Liver (tissue), 3 donors: ENCODE results near the gene GRIN1.
A peak's percentile ranks its signal among the peaks of the same experiment; 100 is the strongest.

ENCODE experiments used
- EGR1 ChIP-seq, 2 donors: IDR thresholded peaks; 2 replicates each; pipeline ENCODE4 v1.6.1; 2016 to 2018; ENCODE audit warnings: antibody characterized with exemption in 2 of 2, low read depth in 2 of 2
- FOXA1 ChIP-seq: IDR thresholded peaks from 2 replicates; pipeline ENCODE4 v1.6.1; 2016; ENCODE audit warnings: antibody characterized with exemption
- HNF4G ChIP-seq: IDR thresholded peaks from 2 replicates; pipeline ENCODE4 v1.6.1; 2016; ENCODE audit warnings: antibody characterized with exemption
- MAX ChIP-seq: IDR thresholded peaks from 2 replicates; pipeline ENCODE4 v1.6.1; 2016; ENCODE audit warnings: antibody characterized with exemption
- NR2F2 ChIP-seq: IDR thresholded peaks from 2 replicates; pipeline ENCODE4 v1.6.1; 2016; ENCODE audit warnings: antibody characterized with exemption
- RAD21 ChIP-seq, 2 donors: IDR thresholded peaks; 2 replicates each; pipeline ENCODE4 v1.6.1; 2016; ENCODE audit warnings: antibody characterized with exemption in 2 of 2, mild to moderate bottlenecking in 2 of 2
- RXRA ChIP-seq, 2 donors: IDR thresholded peaks; 2 replicates each; pipeline ENCODE4 v1.6.1; 2017 to 2018; ENCODE audit warnings: antibody characterized with exemption in 2 of 2, mild to moderate bottlenecking in 1 of 2
- SP1 ChIP-seq: IDR thresholded peaks from 2 replicates; pipeline ENCODE4 v1.6.1; 2018; ENCODE audit warnings: antibody characterized with exemption, mild to moderate bottlenecking
- TAF1 ChIP-seq: conservative IDR thresholded peaks from 2 replicates; pipeline ENCODE4 v1.6.1; 2016; ENCODE audit warnings: antibody characterized with exemption, mild to moderate bottlenecking
- YY1 ChIP-seq: IDR thresholded peaks from 2 replicates; pipeline ENCODE4 v1.6.1; 2016; ENCODE audit warnings: antibody characterized with exemption, mild to moderate bottlenecking
- TF ChIP-seq, protein P1 (sequence below): fragments of 150-350 bp; IDR thresholded peaks from 2 replicates; pipeline ENCODE4 v1.5.1; 2017; ENCODE audit warnings: improper control_type of control experiment, low read depth, low read length; ENCODE audit not compliant: missing input control
- TF ChIP-seq, protein P2 (sequence below): IDR thresholded peaks from 2 replicates; pipeline ENCODE4 v1.6.1; 2016; ENCODE audit warnings: antibody characterized with exemption, mild to moderate bottlenecking
- donor health status: healthy.
- donor health status: healthy.

DNA sequence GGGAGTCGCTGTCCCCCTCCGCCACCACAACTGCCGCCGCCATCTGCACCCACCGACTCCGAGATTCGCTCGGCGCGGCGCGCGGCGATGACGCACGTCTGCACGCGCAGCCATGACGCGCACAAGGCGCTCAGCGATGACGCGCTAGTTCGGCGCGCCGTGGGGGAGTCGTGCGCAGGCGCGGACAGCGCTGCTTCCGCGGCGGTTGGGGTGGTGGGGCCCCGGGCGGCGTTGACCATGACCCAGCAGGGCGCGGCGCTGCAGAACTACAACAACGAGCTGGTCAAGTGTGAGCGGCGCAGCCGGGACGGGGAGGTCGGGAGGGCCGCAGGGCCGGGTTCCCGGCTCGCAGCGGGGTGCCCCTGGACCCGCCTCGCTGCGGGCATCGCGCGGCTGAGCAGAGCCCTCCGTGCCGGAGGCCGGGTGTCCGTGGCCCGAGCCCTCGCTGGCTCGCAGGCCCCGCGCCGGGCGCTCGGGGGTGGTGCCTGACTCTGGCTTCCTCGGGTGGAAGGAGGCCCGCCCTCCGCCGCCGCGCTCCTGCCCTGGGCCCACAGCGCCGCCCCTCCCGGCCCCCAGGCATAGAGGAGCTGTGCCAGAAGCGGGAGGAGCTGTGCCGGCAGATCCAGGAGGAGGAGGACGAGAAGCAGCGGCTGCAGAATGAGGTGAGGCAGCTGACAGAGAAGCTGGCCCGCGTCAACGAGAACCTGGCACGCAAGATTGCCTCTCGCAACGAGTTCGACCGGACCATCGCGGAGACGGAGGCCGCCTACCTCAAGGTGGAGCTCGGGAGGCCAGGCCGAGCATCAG lies 49.7 kb downstream of the GRIN1 start, which contains the start of the genes ANAPC2 and SSNA1:
- TF ChIP-seq FOXA1: no peak
- TF ChIP-seq MAX: no peak
- TF ChIP-seq, protein P1, sequence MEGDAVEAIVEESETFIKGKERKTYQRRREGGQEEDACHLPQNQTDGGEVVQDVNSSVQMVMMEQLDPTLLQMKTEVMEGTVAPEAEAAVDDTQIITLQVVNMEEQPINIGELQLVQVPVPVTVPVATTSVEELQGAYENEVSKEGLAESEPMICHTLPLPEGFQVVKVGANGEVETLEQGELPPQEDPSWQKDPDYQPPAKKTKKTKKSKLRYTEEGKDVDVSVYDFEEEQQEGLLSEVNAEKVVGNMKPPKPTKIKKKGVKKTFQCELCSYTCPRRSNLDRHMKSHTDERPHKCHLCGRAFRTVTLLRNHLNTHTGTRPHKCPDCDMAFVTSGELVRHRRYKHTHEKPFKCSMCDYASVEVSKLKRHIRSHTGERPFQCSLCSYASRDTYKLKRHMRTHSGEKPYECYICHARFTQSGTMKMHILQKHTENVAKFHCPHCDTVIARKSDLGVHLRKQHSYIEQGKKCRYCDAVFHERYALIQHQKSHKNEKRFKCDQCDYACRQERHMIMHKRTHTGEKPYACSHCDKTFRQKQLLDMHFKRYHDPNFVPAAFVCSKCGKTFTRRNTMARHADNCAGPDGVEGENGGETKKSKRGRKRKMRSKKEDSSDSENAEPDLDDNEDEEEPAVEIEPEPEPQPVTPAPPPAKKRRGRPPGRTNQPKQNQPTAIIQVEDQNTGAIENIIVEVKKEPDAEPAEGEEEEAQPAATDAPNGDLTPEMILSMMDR: peak; percentile 12
- TF ChIP-seq, protein P2, sequence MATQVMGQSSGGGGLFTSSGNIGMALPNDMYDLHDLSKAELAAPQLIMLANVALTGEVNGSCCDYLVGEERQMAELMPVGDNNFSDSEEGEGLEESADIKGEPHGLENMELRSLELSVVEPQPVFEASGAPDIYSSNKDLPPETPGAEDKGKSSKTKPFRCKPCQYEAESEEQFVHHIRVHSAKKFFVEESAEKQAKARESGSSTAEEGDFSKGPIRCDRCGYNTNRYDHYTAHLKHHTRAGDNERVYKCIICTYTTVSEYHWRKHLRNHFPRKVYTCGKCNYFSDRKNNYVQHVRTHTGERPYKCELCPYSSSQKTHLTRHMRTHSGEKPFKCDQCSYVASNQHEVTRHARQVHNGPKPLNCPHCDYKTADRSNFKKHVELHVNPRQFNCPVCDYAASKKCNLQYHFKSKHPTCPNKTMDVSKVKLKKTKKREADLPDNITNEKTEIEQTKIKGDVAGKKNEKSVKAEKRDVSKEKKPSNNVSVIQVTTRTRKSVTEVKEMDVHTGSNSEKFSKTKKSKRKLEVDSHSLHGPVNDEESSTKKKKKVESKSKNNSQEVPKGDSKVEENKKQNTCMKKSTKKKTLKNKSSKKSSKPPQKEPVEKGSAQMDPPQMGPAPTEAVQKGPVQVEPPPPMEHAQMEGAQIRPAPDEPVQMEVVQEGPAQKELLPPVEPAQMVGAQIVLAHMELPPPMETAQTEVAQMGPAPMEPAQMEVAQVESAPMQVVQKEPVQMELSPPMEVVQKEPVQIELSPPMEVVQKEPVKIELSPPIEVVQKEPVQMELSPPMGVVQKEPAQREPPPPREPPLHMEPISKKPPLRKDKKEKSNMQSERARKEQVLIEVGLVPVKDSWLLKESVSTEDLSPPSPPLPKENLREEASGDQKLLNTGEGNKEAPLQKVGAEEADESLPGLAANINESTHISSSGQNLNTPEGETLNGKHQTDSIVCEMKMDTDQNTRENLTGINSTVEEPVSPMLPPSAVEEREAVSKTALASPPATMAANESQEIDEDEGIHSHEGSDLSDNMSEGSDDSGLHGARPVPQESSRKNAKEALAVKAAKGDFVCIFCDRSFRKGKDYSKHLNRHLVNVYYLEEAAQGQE: no peak
- TF ChIP-seq HNF4G: no peak
- no peak for TF ChIP-seq YY1
- peak; percentile 22 for TF ChIP-seq SP1
- TF ChIP-seq RAD21 (IDR thresholded peaks at IDR 0.05): peak in 1 of 2 donors; percentile 55
- no peak for TF ChIP-seq NR2F2
- TF ChIP-seq EGR1 (IDR thresholded peaks at IDR 0.05; ENCODE audit: low read depth in 2 of 2): no peak
- no peak for TF ChIP-seq RXRA (IDR thresholded peaks at IDR 0.05)
- no peak for TF ChIP-seq TAF1
